Endothelial cell of umbilical vein (primary cell): ENCODE measurements around the gene CPB2. TPM values are rescaled to one million over a fixed set of nuclear protein-coding genes. Genes with fewer than 3 reads are reported as not detected.

ENCODE experiments used
- BruUV-seq: library from RNA; stranded (reverse); fragments of 400-500 nt; replicated peaks from 2 replicates; lab custom pipeline; 2021; lab: Mats Ljungman, UMichigan
- CTCF ChIA-PET: fragments of 300-600, 350-600 bp; sonication (Branson Sonifier 250); formaldehyde crosslinking; loops from one replicate; lab custom pipeline; 2021; ENCODE audit warnings: antibody characterized with exemption, inconsistent platforms; lab: Charles Lee
- POLR2A ChIA-PET: fragments of 300-600, 350-600 bp; sonication (Branson Sonifier 250); formaldehyde crosslinking; loops from one replicate; lab custom pipeline; 2021; ENCODE audit warnings: antibody characterized with exemption, inconsistent platforms; lab: Charles Lee
- DNase-seq: peaks from one replicate; pipeline ENCODE4 v3.0.0-alpha.2; 2011; ENCODE audit warnings: low read depth, low spot score
- FAIRE-seq: peaks from 2 replicates; lab custom pipeline; 2011; peaks lifted over from hg19 to GRCh38; lab: Jason Lieb, UNC
- H2AFZ ChIP-seq: 2 replicates; pipeline ENCODE4 v1.6.0; 2012; ENCODE audit warnings: low read depth, low read length, control low read depth, inconsistent platforms
- H3K27ac ChIP-seq: 2 replicates; pipeline ENCODE4 v1.5.1; 2011; ENCODE audit warnings: low read depth, mild to moderate bottlenecking, control low read depth, low read length, moderate library complexity; ENCODE audit not compliant: insufficient read depth
- H3K27me3 ChIP-seq, 2 experiments: 2 replicates each; pipeline versions ENCODE4 v1.6.0 to v1.6.1; 2011; ENCODE audit warnings: low read length in 2 of 2, mixed read lengths in 1 of 2; ENCODE audit not compliant: control insufficient read depth in 2 of 2, insufficient read depth in 2 of 2
- H3K36me3 ChIP-seq, 2 experiments: 2 replicates in 1 of 2; 3 replicates in 1 of 2; pipeline ENCODE4 v1.5.1; 2011; ENCODE audit warnings: low read length in 2 of 2, mild to moderate bottlenecking in 1 of 2, moderate library complexity in 1 of 2; ENCODE audit not compliant: control insufficient read depth in 2 of 2, insufficient read depth in 2 of 2; ENCODE audit errors: extremely low read depth in 1 of 2
- H3K4me1 ChIP-seq: 3 replicates; pipeline ENCODE4 v1.5.1; 2011; ENCODE audit warnings: mild to moderate bottlenecking, low read length; ENCODE audit not compliant: control insufficient read depth, insufficient read depth; ENCODE audit errors: extremely low read depth
- H3K4me2 ChIP-seq: 2 replicates; pipeline ENCODE4 v1.6.1; 2011; ENCODE audit warnings: low read length, control low read depth, mixed read lengths; ENCODE audit not compliant: insufficient read depth
- H3K4me3 ChIP-seq, 3 experiments: fragments of 200-600 bp in 1 of 3; sonication (generic), shearing (Covaris generic) in 1 of 3; replicated peaks in 1 of 3; 2 replicates each; pipeline ENCODE4 v1.5.1; 2011 to 2016; ENCODE audit warnings: control low read depth in 3 of 3, low read length in 3 of 3, mild to moderate bottlenecking in 2 of 3, inconsistent platforms in 1 of 3, low read depth in 1 of 3, moderate library complexity in 1 of 3; ENCODE audit not compliant: insufficient read depth in 1 of 3
- H3K79me2 ChIP-seq: 2 replicates; pipeline ENCODE4 v1.6.0; 2012; ENCODE audit warnings: low read length, inconsistent platforms; ENCODE audit not compliant: control insufficient read depth, insufficient read depth
- H3K9ac ChIP-seq: replicated peaks from 2 replicates; pipeline ENCODE3; 2011; ENCODE audit warnings: low read length, control low read depth; ENCODE audit not compliant: insufficient read depth; ENCODE audit errors: extremely low read depth
- H3K9me1 ChIP-seq: replicated peaks from 3 replicates; pipeline ENCODE4 v1.6.0; 2011; ENCODE audit warnings: mild to moderate bottlenecking, low read length; ENCODE audit not compliant: control insufficient read depth, insufficient read depth; ENCODE audit errors: extremely low read depth
- H3K9me3 ChIP-seq: replicated peaks from 2 replicates; pipeline ENCODE4 v1.5.1; 2012; ENCODE audit warnings: low read length, inconsistent platforms; ENCODE audit not compliant: control insufficient read depth, insufficient read depth
- H4K20me1 ChIP-seq: replicated peaks from 2 replicates; pipeline ENCODE3; 2011; ENCODE audit warnings: mild to moderate bottlenecking, low read length; ENCODE audit not compliant: control insufficient read depth, insufficient read depth; ENCODE audit errors: extremely low read depth
- FOS ChIP-seq: IDR thresholded peaks from 2 replicates; pipeline ENCODE4 v1.6.1; 2011; ENCODE audit warnings: mild to moderate bottlenecking, low read length, moderate library complexity, borderline replicate concordance; ENCODE audit not compliant: insufficient read depth
- JUN ChIP-seq: IDR thresholded peaks from 2 replicates; pipeline ENCODE4 v1.6.1; 2011; ENCODE audit warnings: borderline replicate concordance, low read depth; ENCODE audit not compliant: insufficient read length, insufficient read depth
- MYC ChIP-seq: IDR thresholded peaks from one replicate; pipeline ENCODE4 v1.6.1; 2011; ENCODE audit warnings: mild to moderate bottlenecking, low read depth, low read length
- POLR2A ChIP-seq: IDR thresholded peaks from 2 replicates; pipeline ENCODE4 v1.6.1; 2012; ENCODE audit warnings: low read depth, mild to moderate bottlenecking, control low read depth, low read length
- dilution Hi-C: fragments of 300-500 bp; cut with MboI; formaldehyde crosslinking; loops from one replicate; pipeline ENCODE4 v1.15.0; 2019; ENCODE audit warnings: low sequenced_read_pairs; ENCODE audit not compliant: extremely low pct_ligation_motif_present
- intact Hi-C: fragments of 100-400 bp; cut with micrococcal nuclease; formaldehyde crosslinking; loops from one replicate; pipeline ENCODE4 v1.10.0; 2022
- polyA plus RNA-seq, 4 experiments: library from polyadenylated mRNA; depleted of rRNA in 3 of 4; stranded (reverse) in 3 of 4; unstranded in 1 of 4; fragments of >200 nt; gene quantifications; 2 replicates each; pipeline versions ENCODE4 v1.2.1 to v1.2.3, GENCODE V29; 2011 to 2012; ENCODE audit warnings: missing spikeins in 1 of 4
- total RNA-seq: library from RNA; stranded (reverse); gene quantifications from 2 replicates; pipeline ENCODE4 v1.2.3, GENCODE V29; 2021
- TF ChIP-seq, protein P1 (sequence below), 2 donors: IDR thresholded peaks; 1 replicate in 1 of 2; 2 replicates in 1 of 2; pipeline ENCODE4 v1.5.1; 2011; ENCODE audit warnings: low read length in 2 of 2, mild to moderate bottlenecking in 2 of 2, moderate library complexity in 2 of 2, control low read depth in 1 of 2, inconsistent platforms in 1 of 2, low read depth in 1 of 2; ENCODE audit not compliant: insufficient read depth in 1 of 2; ENCODE audit errors: extremely low read depth in 1 of 2

The CPB2 gene
- total and polyA plus RNA-seq, 2 donors (not counting 3 experiments of a cell fraction or from before 2014, with no cell fraction given), result not detected

DNA sequence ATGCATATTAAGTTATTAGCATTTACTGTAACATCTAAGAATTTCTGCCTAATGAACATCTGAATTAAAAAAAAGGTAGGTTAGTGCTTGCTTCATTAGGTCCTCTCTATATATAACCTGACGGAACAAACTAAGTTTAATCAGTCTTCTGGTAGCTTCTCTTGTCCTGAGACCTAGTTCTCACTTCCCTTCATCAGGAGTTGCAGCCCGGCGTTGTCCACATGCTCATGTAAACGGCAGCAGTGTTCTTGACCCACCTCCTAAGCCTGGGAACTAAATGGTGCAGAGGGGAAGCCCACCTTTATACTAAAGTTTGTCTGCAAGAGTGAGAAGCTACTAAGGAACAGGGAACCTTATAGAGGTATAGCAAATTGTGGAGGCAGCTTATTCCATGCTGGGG, 31.9 kb upstream of the CPB2 start:
- Histone ChIP-seq H3K9me3 (no peaks in the 10 kb centered on the region), H3K27me3 (peaks cover 8 to 25% of the 10 kb centered on the region in 2 experiments), H2AFZ (no peak overlapping the region), H3K9me1 (no peaks in the 10 kb centered on the region), H3K79me2 (no peaks in the 10 kb centered on the region), H3K4me3 (no peak overlapping the region), H3K36me3 (no peaks in the 10 kb centered on the region), H3K4me2 (no peak overlapping the region), H4K20me1 (no peaks in the 10 kb centered on the region), H3K9ac (no peak overlapping the region), H3K27ac (no peak overlapping the region), H3K4me1 (no peaks in the 10 kb centered on the region)
- dilution Hi-C loops (no loop called here), intact Hi-C loops (no loop called here)
- no peak for DNase-seq
- no TSS peak for BruUV-seq
- FAIRE-seq, result no peak
- POLR2A ChIA-PET, result no interaction called here
- TF ChIP-seq POLR2A, result no peak
- TF ChIP-seq, protein P1, sequence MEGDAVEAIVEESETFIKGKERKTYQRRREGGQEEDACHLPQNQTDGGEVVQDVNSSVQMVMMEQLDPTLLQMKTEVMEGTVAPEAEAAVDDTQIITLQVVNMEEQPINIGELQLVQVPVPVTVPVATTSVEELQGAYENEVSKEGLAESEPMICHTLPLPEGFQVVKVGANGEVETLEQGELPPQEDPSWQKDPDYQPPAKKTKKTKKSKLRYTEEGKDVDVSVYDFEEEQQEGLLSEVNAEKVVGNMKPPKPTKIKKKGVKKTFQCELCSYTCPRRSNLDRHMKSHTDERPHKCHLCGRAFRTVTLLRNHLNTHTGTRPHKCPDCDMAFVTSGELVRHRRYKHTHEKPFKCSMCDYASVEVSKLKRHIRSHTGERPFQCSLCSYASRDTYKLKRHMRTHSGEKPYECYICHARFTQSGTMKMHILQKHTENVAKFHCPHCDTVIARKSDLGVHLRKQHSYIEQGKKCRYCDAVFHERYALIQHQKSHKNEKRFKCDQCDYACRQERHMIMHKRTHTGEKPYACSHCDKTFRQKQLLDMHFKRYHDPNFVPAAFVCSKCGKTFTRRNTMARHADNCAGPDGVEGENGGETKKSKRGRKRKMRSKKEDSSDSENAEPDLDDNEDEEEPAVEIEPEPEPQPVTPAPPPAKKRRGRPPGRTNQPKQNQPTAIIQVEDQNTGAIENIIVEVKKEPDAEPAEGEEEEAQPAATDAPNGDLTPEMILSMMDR (IDR thresholded peaks at IDR 0.05; ENCODE audit: extremely low read depth in 1 of 2, insufficient read depth in 1 of 2, low read depth in 1 of 2, low read length in 2 of 2), result no peak
- CTCF ChIA-PET, result interaction anchor here (2.4 to 5.6 kb wide), 2 partner anchors 11 to 329 kb away, joined by 6 to 26 read pairs; no protein-coding TSS in a partner anchor

DNA sequence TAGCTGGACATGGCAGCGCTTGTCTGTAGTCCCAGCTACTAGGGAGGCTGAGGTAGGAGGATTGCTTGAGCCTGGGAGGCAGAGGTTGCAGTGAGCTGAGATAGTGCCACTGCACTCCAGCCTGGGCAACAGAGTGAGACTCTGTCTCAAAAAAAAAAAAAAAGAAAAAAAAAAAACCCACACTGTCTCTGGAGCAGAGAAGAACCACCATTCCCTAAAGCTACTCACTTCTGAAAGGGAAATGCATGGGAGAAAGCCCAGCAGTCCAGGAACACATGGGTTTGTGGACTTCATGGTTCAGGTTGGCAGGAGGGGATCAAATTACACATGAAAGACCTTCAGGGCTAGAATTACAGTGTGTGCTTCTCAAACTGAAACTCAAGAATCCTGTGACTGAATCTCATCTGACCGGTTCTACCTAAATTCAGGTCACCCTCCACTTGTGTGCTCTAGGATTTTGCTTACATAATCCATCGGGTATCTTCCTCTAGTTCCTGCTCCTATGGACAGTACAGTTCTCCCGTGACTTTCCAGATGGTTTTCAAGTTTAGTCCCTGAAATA, 30.2 kb upstream of the CPB2 start:
- ChIA-PET POLR2A (no interaction called here), CTCF (interaction anchor here (0.7 to 2.4 kb wide), 3 partner anchors 9 to 328 kb away, joined by 3 to 6 read pairs (median 3); no protein-coding TSS in a partner anchor)
- H4K20me1 ChIP-seq, result no peaks in the 10 kb centered on the region
- no peaks in the 10 kb centered on the region for H3K36me3 ChIP-seq
- intact Hi-C loops (no loop called here), dilution Hi-C loops (no loop called here)
- no peaks in the 10 kb centered on the region for H3K79me2 ChIP-seq
- BruUV-seq, result no TSS peak
- no peaks in the 10 kb centered on the region for H3K4me1 ChIP-seq
- no peak overlapping the region for H3K27ac ChIP-seq
- no peak overlapping the region for H3K4me3 ChIP-seq
- DNase-seq (no peak), FAIRE-seq (no peak)
- H3K9ac ChIP-seq, result no peak overlapping the region
- H3K4me2 ChIP-seq, result no peak overlapping the region
- H3K27me3 ChIP-seq, result peaks cover 17 to 32% of the 10 kb centered on the region in 2 experiments
- no peak overlapping the region for H2AFZ ChIP-seq
- H3K9me3 ChIP-seq, result no peaks in the 10 kb centered on the region
- TF ChIP-seq FOS, result no peak
- TF ChIP-seq JUN, result no peak
- TF ChIP-seq MYC, result no peak
- no peaks in the 10 kb centered on the region for H3K9me1 ChIP-seq
